DOHH2 (cell line): ENCODE results near the gene ENTPD5.
A peak's percentile ranks its signal among the peaks of the same experiment; 100 is the strongest.
"Not testable (repeated sequence)": the region's sequence is repeated elsewhere in the genome, so short reads cannot be mapped to it uniquely, and the experiment has no call there.

Experiments
- H3F3A ChIP-seq: fragments of 200-600 bp; sonication (generic), shearing (Covaris generic); 2 replicates; pipeline ENCODE4 v1.6.0; 2016; ENCODE audit warnings: antibody characterized with exemption, mild to moderate bottlenecking; ENCODE audit not compliant: control insufficient read depth, insufficient read depth
- H3K27ac ChIP-seq: fragments of 200-600 bp; sonication (generic); 2 replicates; pipeline ENCODE4 v1.5.1; 2014; ENCODE audit warnings: low read depth, mild to moderate bottlenecking, low read length, moderate library complexity
- H3K27me3 ChIP-seq: fragments of 200-600 bp; sonication (generic); 2 replicates; pipeline ENCODE4 v1.6.1; 2014; ENCODE audit warnings: mild to moderate bottlenecking, low read length, mixed read lengths; ENCODE audit not compliant: control insufficient read depth
- H3K36me3 ChIP-seq: fragments of 200-600 bp; sonication (generic); 2 replicates; pipeline ENCODE4 v1.6.1; 2014; ENCODE audit warnings: mild to moderate bottlenecking, low read length, moderate library complexity, mixed read lengths; ENCODE audit not compliant: control insufficient read depth
- H3K4me1 ChIP-seq: fragments of 200-600 bp; sonication (generic); 2 replicates; pipeline ENCODE4 v1.6.1; 2014; ENCODE audit warnings: mild to moderate bottlenecking, low read length, mixed read lengths; ENCODE audit not compliant: control insufficient read depth
- H3K4me2 ChIP-seq: fragments of 200-600 bp; sonication (generic); 2 replicates; pipeline ENCODE4 v1.6.0; 2014; ENCODE audit warnings: mild to moderate bottlenecking, low read length, moderate library complexity
- H3K4me3 ChIP-seq: fragments of 200-600 bp; sonication (generic); 2 replicates; pipeline ENCODE4 v1.5.1; 2014; ENCODE audit warnings: mild to moderate bottlenecking, low read length, mixed read lengths
- H3K79me2 ChIP-seq: fragments of 200-600 bp; sonication (generic); 2 replicates; pipeline ENCODE4 v1.6.1; 2014; ENCODE audit warnings: mild to moderate bottlenecking, low read length, mixed read lengths; ENCODE audit not compliant: control insufficient read depth
- H3K9me2 ChIP-seq: fragments of 200-600 bp; sonication (generic); replicated peaks from 2 replicates; pipeline ENCODE4 v1.6.1; 2014; ENCODE audit warnings: mild to moderate bottlenecking, low read length, mixed read lengths; ENCODE audit not compliant: control insufficient read depth
- H3K9me3 ChIP-seq: fragments of 200-600 bp; sonication (generic); 2 replicates; pipeline ENCODE4 v1.6.1; 2014; ENCODE audit warnings: antibody characterized with exemption, low read length, mixed read lengths; ENCODE audit not compliant: control insufficient read depth, insufficient read depth
- H4K20me1 ChIP-seq: fragments of 200-600 bp; sonication (generic); 2 replicates; pipeline ENCODE4 v1.6.0; 2014; ENCODE audit warnings: low read depth, mild to moderate bottlenecking, antibody characterized with exemption, low read length, moderate library complexity; ENCODE audit not compliant: control insufficient read depth, insufficient read depth
- EZH2phosphoT487 ChIP-seq: fragments of 200-600 bp; sonication (generic); IDR thresholded peaks from 2 replicates; pipeline ENCODE4 v1.6.1; 2017; ENCODE audit warnings: borderline replicate concordance, mild to moderate bottlenecking, antibody characterized with exemption, low read length, moderate library complexity, mixed read lengths
- TF ChIP-seq, protein P1 (sequence below): fragments of 200-600 bp; sonication (generic); IDR thresholded peaks from one replicate; pipeline ENCODE4 v1.5.1; 2014; ENCODE audit warnings: antibody characterized with exemption, mild to moderate bottlenecking, low read depth, low read length; ENCODE audit not compliant: poor library complexity, severe bottlenecking

ENTPD5 gene

GRCh38 chr14:73996731-73997107, 22.4 kb downstream of the ENTPD5 start:
- no peaks in the 10 kb centered on the region for H4K20me1 ChIP-seq
- peaks cover 20% of the 10 kb centered on the region for H3K4me1 ChIP-seq
- no peaks in the 10 kb centered on the region for H3K27me3 ChIP-seq
- no peak overlapping the region for H3K4me3 ChIP-seq
- no peaks in the 10 kb centered on the region for H3F3A ChIP-seq
- no peaks in the 10 kb centered on the region for H3K79me2 ChIP-seq
- H3K36me3 ChIP-seq, result peaks cover 12% of the 10 kb centered on the region
- H3K4me2 ChIP-seq, result no peak overlapping the region
- no peak for TF ChIP-seq EZH2phosphoT487
- TF ChIP-seq, protein P1, sequence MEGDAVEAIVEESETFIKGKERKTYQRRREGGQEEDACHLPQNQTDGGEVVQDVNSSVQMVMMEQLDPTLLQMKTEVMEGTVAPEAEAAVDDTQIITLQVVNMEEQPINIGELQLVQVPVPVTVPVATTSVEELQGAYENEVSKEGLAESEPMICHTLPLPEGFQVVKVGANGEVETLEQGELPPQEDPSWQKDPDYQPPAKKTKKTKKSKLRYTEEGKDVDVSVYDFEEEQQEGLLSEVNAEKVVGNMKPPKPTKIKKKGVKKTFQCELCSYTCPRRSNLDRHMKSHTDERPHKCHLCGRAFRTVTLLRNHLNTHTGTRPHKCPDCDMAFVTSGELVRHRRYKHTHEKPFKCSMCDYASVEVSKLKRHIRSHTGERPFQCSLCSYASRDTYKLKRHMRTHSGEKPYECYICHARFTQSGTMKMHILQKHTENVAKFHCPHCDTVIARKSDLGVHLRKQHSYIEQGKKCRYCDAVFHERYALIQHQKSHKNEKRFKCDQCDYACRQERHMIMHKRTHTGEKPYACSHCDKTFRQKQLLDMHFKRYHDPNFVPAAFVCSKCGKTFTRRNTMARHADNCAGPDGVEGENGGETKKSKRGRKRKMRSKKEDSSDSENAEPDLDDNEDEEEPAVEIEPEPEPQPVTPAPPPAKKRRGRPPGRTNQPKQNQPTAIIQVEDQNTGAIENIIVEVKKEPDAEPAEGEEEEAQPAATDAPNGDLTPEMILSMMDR, result no peak
- H3K27ac ChIP-seq, result no peak overlapping the region
- no peaks in the 10 kb centered on the region for H3K9me2 ChIP-seq
- H3K9me3 ChIP-seq, result no peaks in the 10 kb centered on the region

- Histone ChIP-seq H3K9me2 (no peaks in the 10 kb centered on the region), H3K36me3 (peaks cover 12% of the 10 kb centered on the region), H3K79me2 (no peaks in the 10 kb centered on the region), H3K27me3 (no peaks in the 10 kb centered on the region), H3K4me2 (peak overlapping the region; percentile 55; the same call in 1 of the 2 replicates), H4K20me1 (no peaks in the 10 kb centered on the region), H3K4me3 (no peak overlapping the region), H3K9me3 (no peaks in the 10 kb centered on the region), H3K27ac (no peak overlapping the region), H3F3A (no peaks in the 10 kb centered on the region), H3K4me1 (peaks cover 20% of the 10 kb centered on the region)
- no peak for TF ChIP-seq EZH2phosphoT487
- TF ChIP-seq, protein P1, result no peak
Measured at GRCh38 chr14:73995977-73996378, 23.1 kb downstream of the ENTPD5 start.

- Histone ChIP-seq H3K4me2 (peak overlapping the region; percentile 55), H3K36me3 (peaks cover 12% of the 10 kb centered on the region), H3K27ac (peak overlapping the region; percentile 3; the same call in 1 of the 2 replicates), H3K4me1 (peaks cover 20% of the 10 kb centered on the region), H3K4me3 (peak overlapping the region; percentile 52)
- H3F3A ChIP-seq, H3K9me2 ChIP-seq, H3K27me3 ChIP-seq, H3K79me2 ChIP-seq, H4K20me1 ChIP-seq, H3K9me3 ChIP-seq: not testable (repeated sequence)
Measured at GRCh38 chr14:73994926-73995325, 24.2 kb downstream of the ENTPD5 start.

DNA sequence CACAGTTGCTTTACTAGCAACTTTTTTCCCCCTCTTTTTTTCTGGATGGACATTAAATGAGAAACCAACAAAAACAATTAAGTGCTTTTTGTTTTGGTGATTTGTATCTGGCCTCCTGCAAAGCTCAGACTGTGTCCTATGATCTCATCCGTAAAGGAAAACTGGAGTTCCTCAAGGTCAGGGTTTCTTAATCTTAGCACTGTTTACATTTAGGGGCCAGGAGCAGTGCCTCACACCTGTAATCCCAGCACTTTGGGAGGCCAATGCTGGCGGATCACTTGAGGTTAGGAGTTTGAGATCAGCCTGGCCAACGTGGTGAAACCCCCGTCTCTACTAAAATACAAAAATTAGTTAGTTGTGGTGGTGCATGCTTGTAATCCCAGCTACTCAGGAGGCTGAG, 28.0 kb downstream of the ENTPD5 start:
- no peak overlapping the region for H3K27ac ChIP-seq
- H3K4me3 ChIP-seq, result no peak overlapping the region
- H3K4me1 ChIP-seq, result peaks cover 18% of the 10 kb centered on the region
- H3K4me2 ChIP-seq, result no peak overlapping the region
- H3K9me2 ChIP-seq, result no peaks in the 10 kb centered on the region
- no peaks in the 10 kb centered on the region for H3F3A ChIP-seq
- no peaks in the 10 kb centered on the region for H3K9me3 ChIP-seq
- H3K27me3 ChIP-seq, result no peaks in the 10 kb centered on the region
- H4K20me1 ChIP-seq, result no peaks in the 10 kb centered on the region
- no peaks in the 10 kb centered on the region for H3K79me2 ChIP-seq
- H3K36me3 ChIP-seq, result peaks cover 18% of the 10 kb centered on the region
- TF ChIP-seq, protein P1, result no peak
- no peak for TF ChIP-seq EZH2phosphoT487

- H3K27me3 ChIP-seq, H3K4me2 ChIP-seq: not testable (repeated sequence)
Measured at GRCh38 chr14:73988656-73989055, 30.4 kb downstream of the ENTPD5 start.

More at GRCh38 chr14:73988656-73989055, 30.4 kb downstream of the ENTPD5 start:
- H4K20me1 ChIP-seq, H3K9me3 ChIP-seq, H3K9me2 ChIP-seq, H3K4me1 ChIP-seq, H3K27ac ChIP-seq, H3F3A ChIP-seq, H3K79me2 ChIP-seq, H3K4me3 ChIP-seq: not testable (repeated sequence)
- peaks cover 16% of the 10 kb centered on the region for H3K36me3 ChIP-seq
